ENCODE results near the gene MR1. TPM values are rescaled to one million over a fixed set of nuclear protein-coding genes. Genes with fewer than 3 reads are reported as not detected.

Gene MR1
- polyA plus RNA-seq, 1 of the 3 experiments (the other 2 are of a cell fraction), result 7.0 TPM

- H3F3A ChIP-seq (replicated peaks; ENCODE audit: insufficient read depth), result peaks cover 27% of the 10 kb centered on the region
- H3K9ac ChIP-seq, result peak within 1 kb of the TSS; percentile 91
- H3K27me3 ChIP-seq (ENCODE audit: insufficient read depth), result no peaks in the 10 kb centered on the region
- H3K36me3 ChIP-seq (replicated peaks in 1 of 2; ENCODE audit: control insufficient read depth in 1 of 2, insufficient read depth in 2 of 2, low read length in 1 of 2), result peaks cover 25 to 26% of the 10 kb centered on the region in 2 experiments
- peak within 1 kb of the TSS; percentile 76 for H2AFZ ChIP-seq (ENCODE audit: low read depth)
- CTCF ChIA-PET, result interaction anchor here (0.7 to 13.3 kb wide), 6 partner anchors 17 to 1274 kb away, joined by 3 to 145 read pairs (median 4); no protein-coding TSS in a partner anchor
- no peaks in the 10 kb centered on the region for H3K9me3 ChIP-seq
- DNase-seq, result peak; percentile 97
- WGBS (ENCODE audit: low lambda C conversion rate), result 11% methylated on average over 59 of the region's 76 CpGs
- peaks cover 10 to 16% of the 10 kb centered on the region in 2 experiments; a peak in 3 of 4 replicates for H3K4me1 ChIP-seq (ENCODE audit: control insufficient read depth in 1 of 2, insufficient read depth in 2 of 2, low read depth in 1 of 2, low read length in 1 of 2)
- peaks cover 48% of the 10 kb centered on the region for H3K79me2 ChIP-seq (ENCODE audit: insufficient read depth)
- H3K27ac ChIP-seq (ENCODE audit: low read depth in 2 of 2, low read length in 1 of 2), result peak within 1 kb of the TSS; percentile 77 to 81
- POLR2A ChIA-PET, result interaction anchor here (0.6 to 3.0 kb wide), 18 partner anchors 8 to 573 kb away, joined by 3 to 24 read pairs (median 6); partner anchors contain the start of gene STX6
- peak within 1 kb of the TSS; percentile 84 for H3K4me2 ChIP-seq
- H3K4me3 ChIP-seq (ENCODE audit: low read depth in 2 of 2, low read length in 1 of 2), result peak within 1 kb of the TSS; percentile 90 to 96
- H4K20me1 ChIP-seq (ENCODE audit: insufficient read depth), result peaks cover 47% of the 10 kb centered on the region
- H3K9me2 ChIP-seq, result no peaks in the 10 kb centered on the region
- no peak for TF ChIP-seq GATA2 (CRISPR knock-in tag; IDR thresholded peaks at IDR 0.05)
- peak; percentile 46; the same call in 1 of the 2 replicates for TF ChIP-seq NRF1 (IDR thresholded peaks at IDR 0.05; ENCODE audit: low read depth, low read length)
- no peak for TF ChIP-seq FOSL2 (IDR thresholded peaks at IDR 0.05; ENCODE audit: borderline replicate concordance, low read depth)
- TF ChIP-seq ZBTB33 (IDR thresholded peaks at IDR 0.05; ENCODE audit: borderline replicate concordance, low read depth), result 0 out of 2 replicates have a peak, but pooled peaks have one; percentile 53
- no peak for TF ChIP-seq JUND (IDR thresholded peaks at IDR 0.05)
- TF ChIP-seq RXRA (IDR thresholded peaks at IDR 0.05; ENCODE audit: borderline replicate concordance, low read depth), result no peak; the same call in 1 of the 2 replicates
- TF ChIP-seq USF2 (IDR thresholded peaks at IDR 0.05; ENCODE audit: borderline replicate concordance, low read depth, low read length), result peak; percentile 72
- TF ChIP-seq SMC3 (IDR thresholded peaks at IDR 0.05; ENCODE audit: low read depth, low read length), result no peak; the same call in 1 of the 2 replicates
- TF ChIP-seq IRF3 (IDR thresholded peaks at IDR 0.05; ENCODE audit: low read depth, low read length), result peak; percentile 49
- 0 out of 2 replicates have a peak, but pooled peaks have one; percentile 10 for TF ChIP-seq RCOR1 (IDR thresholded peaks at IDR 0.05; ENCODE audit: low read length)
- peak; percentile 35; the same call in 1 of the 2 replicates for TF ChIP-seq TCF12 (IDR thresholded peaks at IDR 0.05)
- peak; percentile 82 for TF ChIP-seq REST (IDR thresholded peaks at IDR 0.05; ENCODE audit: low read depth, low read length)
- TF ChIP-seq MAX (IDR thresholded peaks at IDR 0.05; ENCODE audit: low read depth), result peak; percentile 73; the same call in 1 of the 2 replicates
- TF ChIP-seq SIN3A (IDR thresholded peaks at IDR 0.05; ENCODE audit: borderline replicate concordance, low read depth, low read length), result peak; percentile 99
- no peak for TF ChIP-seq RAD21 (IDR thresholded peaks at IDR 0.05; ENCODE audit: low read length)
- TF ChIP-seq TEAD4 (IDR thresholded peaks at IDR 0.05; ENCODE audit: borderline replicate concordance, insufficient read depth), result no peak
- TF ChIP-seq ELF1 (IDR thresholded peaks at IDR 0.05), result no peak
- no peak for TF ChIP-seq EZH2phosphoT487 (IDR thresholded peaks at IDR 0.05; ENCODE audit: borderline replicate concordance, low read depth)
- TF ChIP-seq YY1 (IDR thresholded peaks at IDR 0.05; ENCODE audit: low read depth), result no peak
- peak; percentile 100 for TF ChIP-seq TAF1 (IDR thresholded peaks at IDR 0.05; ENCODE audit: borderline replicate concordance, low read depth, low read length)
- no peak; the same call in 1 of the 2 replicates for TF ChIP-seq GABPA (IDR thresholded peaks at IDR 0.05; ENCODE audit: low read depth)
- TF ChIP-seq MXI1 (IDR thresholded peaks at IDR 0.05; ENCODE audit: low read depth, low read length), result peak; percentile 54
- peak; percentile 100 for TF ChIP-seq POLR2AphosphoS5 (IDR thresholded peaks at IDR 0.05; ENCODE audit: low read depth, low read length)
- TF ChIP-seq CHD2 (IDR thresholded peaks at IDR 0.05; ENCODE audit: low read length, partially characterized antibody), result peak; percentile 59
Observed at GRCh38 chr1:181088079-181089016, 54.6 kb downstream of the MR1 start, which contains the start of gene IER5. IER5 (plus strand) TSS chr1:181088700; CDS start chr1:181088903, 203 bp downstream.

All from SK-N-SH (cell line).